Measurements from ENCODE around the gene NAALADL2.

- no peak for TF ChIP-seq CTCF (IDR thresholded peaks at IDR 0.05; ENCODE audit: borderline replicate concordance, extremely low read depth, low read length, poor library complexity, severe bottlenecking)
- TF ChIP-seq EZH2 (IDR thresholded peaks at IDR 0.05; ENCODE audit: borderline replicate concordance, low read depth, low read length, severe bottlenecking) = no peak
Measured at GRCh38 chr3:175149675-175150074, 290.5 kb downstream of the NAALADL2 start.

Measured in DND-41 (cell line).